K562 (cell line): ENCODE measurements around the gene FSIP2. TPM values are rescaled to one million over a fixed set of nuclear protein-coding genes. Genes with fewer than 3 reads are reported as not detected.

ENCODE experiments used
- ATAC-seq: fragments of 200-7000 bp; cut with Tn5 transposase; 3 replicates; pipeline ENCODE4 v1.9.1; 2020; ENCODE audit warnings: moderate library complexity
- BruUV-seq: library from RNA; stranded (reverse); fragments of 400-500 nt; replicated peaks from 2 replicates; lab custom pipeline; 2021; lab: Mats Ljungman, UMichigan
- CTCF ChIA-PET: fragments of 300-600 bp; formaldehyde crosslinking; extraction: SDS; loops from one replicate; lab custom pipeline; 2021; ENCODE audit warnings: low intra/inter-chr PET ratio; lab: Yijun Ruan, JAX
- POLR2A ChIA-PET: fragments of 300-600, 350-650 bp; sonication (Branson Sonifier 250); formaldehyde crosslinking; extraction: SDS; loops from one replicate; lab custom pipeline; 2021; ENCODE audit warnings: antibody characterized with exemption, inconsistent platforms; lab: Yijun Ruan, JAX
- DNase-seq, 4 experiments: peaks; one replicate each; pipeline versions ENCODE4 v3.0.0 to v3.0.0-alpha.2; 2011 to 2018; ENCODE audit warnings: low spot score in 3 of 4, mixed read lengths in 3 of 4; ENCODE audit errors: extremely low read depth in 1 of 4
- FAIRE-seq: peaks from 2 replicates; lab custom pipeline; 2011; peaks lifted over from hg19 to GRCh38; lab: Jason Lieb, UNC
- H2AFZ ChIP-seq: 2 replicates; pipeline ENCODE4 v1.6.0; 2011; ENCODE audit warnings: low read depth, low read length, control low read depth, inconsistent platforms
- H3K27ac ChIP-seq: fragments of 200-600 bp; 3 replicates; pipeline ENCODE4 v1.8.0; 2011; ENCODE audit warnings: low read depth, mild to moderate bottlenecking, control low read depth, inconsistent platforms, low read length, moderate library complexity, mixed read lengths; ENCODE audit errors: extremely low read depth
- H3K27me3 ChIP-seq, 2 experiments: fragments of 300-600 bp in 1 of 2; 2 replicates in 1 of 2; 3 replicates in 1 of 2; pipeline versions ENCODE4 v1.6.0 to v1.8.0; 2011; ENCODE audit warnings: inconsistent platforms in 2 of 2, low read length in 2 of 2, mild to moderate bottlenecking in 1 of 2, mixed read lengths in 1 of 2, moderate library complexity in 1 of 2; ENCODE audit not compliant: control insufficient read depth in 2 of 2, insufficient read depth in 2 of 2
- H3K36me3 ChIP-seq: fragments of 300-600 bp; 3 replicates; pipeline ENCODE4 v1.8.0; 2011; ENCODE audit warnings: mild to moderate bottlenecking, low read length, inconsistent platforms; ENCODE audit not compliant: control insufficient read depth, insufficient read depth
- H3K4me1 ChIP-seq, 2 experiments: fragments of 200-600 bp in 1 of 2; replicated peaks in 1 of 2; 2 replicates in 1 of 2; 3 replicates in 1 of 2; pipeline versions ENCODE4 v1.5.1 to v1.8.0; 2011; ENCODE audit warnings: inconsistent platforms in 2 of 2, low read length in 2 of 2, mild to moderate bottlenecking in 1 of 2, mixed read lengths in 1 of 2, moderate library complexity in 1 of 2; ENCODE audit not compliant: control insufficient read depth in 2 of 2, insufficient read depth in 2 of 2
- H3K4me2 ChIP-seq: 2 replicates; pipeline ENCODE4 v1.6.1; 2011; ENCODE audit warnings: low read length, control low read depth, inconsistent platforms, mixed read lengths; ENCODE audit not compliant: insufficient read depth
- H3K4me3 ChIP-seq: fragments of 200-600 bp; sonication (generic), shearing (Covaris generic); 2 replicates; pipeline ENCODE4 v1.5.1; 2016; ENCODE audit warnings: control low read depth, inconsistent platforms
- H3K79me2 ChIP-seq: fragments of 200-600 bp; 3 replicates; pipeline ENCODE4 v1.8.0; 2011; ENCODE audit warnings: low read length, inconsistent platforms; ENCODE audit not compliant: control insufficient read depth, insufficient read depth
- H3K9ac ChIP-seq, 2 experiments: 2 replicates each; pipeline versions ENCODE4 v1.6.0 to v1.6.1; 2011; ENCODE audit warnings: low read depth in 2 of 2, low read length in 2 of 2, control low read depth in 1 of 2, inconsistent platforms in 1 of 2, mild to moderate bottlenecking in 1 of 2, mixed read lengths in 1 of 2; ENCODE audit not compliant: insufficient read depth in 1 of 2
- H3K9me1 ChIP-seq: one replicate; pipeline ENCODE4 v1.6.0; 2011; ENCODE audit warnings: inconsistent platforms, mild to moderate bottlenecking, low read length, moderate library complexity; ENCODE audit not compliant: control insufficient read depth, insufficient read depth
- H3K9me3 ChIP-seq: replicated peaks from 2 replicates; pipeline ENCODE4 v1.5.1; 2011; ENCODE audit warnings: low read depth, low read length, inconsistent platforms; ENCODE audit not compliant: control insufficient read depth, insufficient read depth
- H4K20me1 ChIP-seq: replicated peaks from 2 replicates; pipeline ENCODE4 v1.6.1; 2011; ENCODE audit warnings: low read length, inconsistent platforms, mixed read lengths; ENCODE audit not compliant: control insufficient read depth, insufficient read depth
- CC2D1A ChIP-seq: fragments of 450-650 bp; IDR thresholded peaks from 2 replicates; pipeline ENCODE4 v1.6.1; 2017; ENCODE audit warnings: mild to moderate bottlenecking
- EP300 ChIP-seq: IDR thresholded peaks from 2 replicates; pipeline ENCODE4 v1.6.1; 2012; ENCODE audit warnings: low read length, improper control_type of control experiment
- FOXM1 ChIP-seq, 2 experiments: fragments of 450-650 bp in 1 of 2; sonication (generic) in 1 of 2; formaldehyde crosslinking in 1 of 2; IDR thresholded peaks; 2 replicates each; pipeline versions ENCODE4 v1.6.1 to v1.9.0; 2017 to 2022; ENCODE audit warnings: low read depth in 2 of 2, mild to moderate bottlenecking in 2 of 2, missing genetic modification reagents in 1 of 2, moderate library complexity in 1 of 2
- TGIF2 ChIP-seq: sonication (generic); formaldehyde crosslinking; IDR thresholded peaks from 2 replicates; pipeline ENCODE4 v1.8.1; 2022; ENCODE audit warnings: mild to moderate bottlenecking, missing genetic modification reagents, moderate library complexity
- WGBS: fragments of 100-300 bp; shearing (Covaris generic); methylation state at CpG from one replicate; pipeline ENCODE4 v1.1.6; 2016; ENCODE audit warnings: low coverage, mixed read lengths; ENCODE audit not compliant: insufficient coverage; ENCODE audit errors: missing lambda C conversion rate; 5-methylcytosine and 5-hydroxymethylcytosine counted together
- in situ Hi-C: fragments of 300-500 bp; cut with MboI; formaldehyde crosslinking; loops from 4 replicates; pipeline ENCODE4 v1.15.0; 2018; ENCODE audit warnings: inconsistent platforms, mixed read lengths
- intact Hi-C: fragments of 100-400 bp; cut with micrococcal nuclease; formaldehyde crosslinking; loops from 2 replicates; pipeline ENCODE4 v1.14.2; 2022
- polyA plus RNA-seq, 8 experiments: library from polyadenylated mRNA; depleted of rRNA in 4 of 8; stranded (reverse) in 5 of 8; unstranded in 3 of 8; fragments of >200 nt; fragmentation: Nextera tagmentation in 2 of 8; fragmentation: Illumina TruSeq in 1 of 8; extraction: Ambion mirVana in 2 of 8; extraction: Trizol in 1 of 8; gene quantifications; 2 replicates each; pipeline versions ENCODE4 v1.2.1 to v1.2.3, GENCODE V29; 2011 to 2014; ENCODE audit warnings: inconsistent platforms in 1 of 8, missing spikeins in 1 of 8
- total RNA-seq, 7 experiments: library from RNA; depleted of rRNA in 6 of 7; stranded (reverse); fragments of >200 nt in 6 of 7; fragmentation: Illumina TruSeq in 2 of 7; extraction: Trizol in 2 of 7; gene quantifications; 2 replicates each; pipeline versions ENCODE4 v1.2.1 to v1.2.3, GENCODE V29; 2011 to 2021; ENCODE audit warnings: low replicate concordance in 1 of 7
- TF ChIP-seq, protein P1 (sequence below): sonication (generic); formaldehyde crosslinking; IDR thresholded peaks from 2 replicates; pipeline ENCODE4 v1.8.1; 2023; ENCODE audit warnings: missing genetic modification reagents, mild to moderate bottlenecking, borderline replicate concordance

FSIP2 gene
- total and polyA plus RNA-seq, 9 of the 15 experiments (the other 6 are each of a cell fraction or from before 2014, with no cell fraction given) = 0.01 to 0.04 TPM; not detected in 7

- no peaks in the 10 kb centered on the region for H3K27me3 ChIP-seq
- TF ChIP-seq EP300 (no peak), CC2D1A (no peak), FOXM1 (IDR thresholded peaks at IDR 0.05; ENCODE audit: low read depth) (no peak), FOXM1 (CRISPR knock-in tag; IDR thresholded peaks at IDR 0.05; ENCODE audit: low read depth) (no peak), TGIF2 (CRISPR knock-in tag) (no peak)
- TF ChIP-seq, protein P1, sequence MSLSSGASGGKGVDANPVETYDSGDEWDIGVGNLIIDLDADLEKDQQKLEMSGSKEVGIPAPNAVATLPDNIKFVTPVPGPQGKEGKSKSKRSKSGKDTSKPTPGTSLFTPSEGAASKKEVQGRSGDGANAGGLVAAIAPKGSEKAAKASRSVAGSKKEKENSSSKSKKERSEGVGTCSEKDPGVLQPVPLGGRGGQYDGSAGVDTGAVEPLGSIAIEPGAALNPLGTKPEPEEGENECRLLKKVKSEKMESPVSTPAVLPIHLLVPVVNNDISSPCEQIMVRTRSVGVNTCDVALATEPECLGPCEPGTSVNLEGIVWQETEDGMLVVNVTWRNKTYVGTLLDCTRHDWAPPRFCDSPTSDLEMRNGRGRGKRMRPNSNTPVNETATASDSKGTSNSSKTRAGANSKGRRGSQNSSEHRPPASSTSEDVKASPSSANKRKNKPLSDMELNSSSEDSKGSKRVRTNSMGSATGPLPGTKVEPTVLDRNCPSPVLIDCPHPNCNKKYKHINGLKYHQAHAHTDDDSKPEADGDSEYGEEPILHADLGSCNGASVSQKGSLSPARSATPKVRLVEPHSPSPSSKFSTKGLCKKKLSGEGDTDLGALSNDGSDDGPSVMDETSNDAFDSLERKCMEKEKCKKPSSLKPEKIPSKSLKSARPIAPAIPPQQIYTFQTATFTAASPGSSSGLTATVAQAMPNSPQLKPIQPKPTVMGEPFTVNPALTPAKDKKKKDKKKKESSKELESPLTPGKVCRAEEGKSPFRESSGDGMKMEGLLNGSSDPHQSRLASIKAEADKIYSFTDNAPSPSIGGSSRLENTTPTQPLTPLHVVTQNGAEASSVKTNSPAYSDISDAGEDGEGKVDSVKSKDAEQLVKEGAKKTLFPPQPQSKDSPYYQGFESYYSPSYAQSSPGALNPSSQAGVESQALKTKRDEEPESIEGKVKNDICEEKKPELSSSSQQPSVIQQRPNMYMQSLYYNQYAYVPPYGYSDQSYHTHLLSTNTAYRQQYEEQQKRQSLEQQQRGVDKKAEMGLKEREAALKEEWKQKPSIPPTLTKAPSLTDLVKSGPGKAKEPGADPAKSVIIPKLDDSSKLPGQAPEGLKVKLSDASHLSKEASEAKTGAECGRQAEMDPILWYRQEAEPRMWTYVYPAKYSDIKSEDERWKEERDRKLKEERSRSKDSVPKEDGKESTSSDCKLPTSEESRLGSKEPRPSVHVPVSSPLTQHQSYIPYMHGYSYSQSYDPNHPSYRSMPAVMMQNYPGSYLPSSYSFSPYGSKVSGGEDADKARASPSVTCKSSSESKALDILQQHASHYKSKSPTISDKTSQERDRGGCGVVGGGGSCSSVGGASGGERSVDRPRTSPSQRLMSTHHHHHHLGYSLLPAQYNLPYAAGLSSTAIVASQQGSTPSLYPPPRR = no peak
- H3K9me1 ChIP-seq = no peaks in the 10 kb centered on the region
- CTCF ChIA-PET = no interaction called here
- DNase-seq (no peak), ATAC-seq (no peak), FAIRE-seq (no peak)
- in situ Hi-C loops (no loop called here), intact Hi-C loops (no loop called here)
- no peaks in the 10 kb centered on the region for H3K9me3 ChIP-seq
- H3K4me2 ChIP-seq = no peak overlapping the region
- no peak overlapping the region for H3K27ac ChIP-seq
- H3K36me3 ChIP-seq = no peaks in the 10 kb centered on the region
- no TSS peak for BruUV-seq
- no peak overlapping the region for H2AFZ ChIP-seq
- H3K4me1 ChIP-seq = no peaks in the 10 kb centered on the region
- H3K4me3 ChIP-seq = no peak overlapping the region
- no peak overlapping the region for H3K9ac ChIP-seq
- POLR2A ChIA-PET = no interaction called here
- WGBS = 14% methylated on average over 2 of the region's 2 CpGs
- H4K20me1 ChIP-seq = no peaks in the 10 kb centered on the region
- no peaks in the 10 kb centered on the region for H3K79me2 ChIP-seq
Measured at GRCh38 chr2:185787227-185788145, 48.9 kb downstream of the FSIP2 start.
